ENCODE data around the gene LRG1.
A peak's percentile ranks its signal among the peaks of the same experiment; 100 is the strongest.

Gene LRG1

GRCh38 chr19:4580021-4580901 is 40.4 kb upstream of the LRG1 start:
- H3K4me1 ChIP-seq (ENCODE audit: control insufficient read depth, insufficient read depth, low read depth, low read length): peaks cover 36% of the 10 kb centered on the region
- H2BK12ac ChIP-seq (ENCODE audit: low read length in 2 of 2): no peak overlapping the region
- H2AFZ ChIP-seq (ENCODE audit: low read depth, low read length): no peak overlapping the region
- no peak overlapping the region for H2BK5ac ChIP-seq (ENCODE audit: low read depth, low read length, poor library complexity, severe bottlenecking)
- no peak overlapping the region for H2AK5ac ChIP-seq (ENCODE audit: low read length, severe bottlenecking)
- H2BK120ac ChIP-seq (ENCODE audit: low read depth, low read length): no peak overlapping the region
- H3K27ac ChIP-seq (ENCODE audit: low read length, poor library complexity, severe bottlenecking): no peak overlapping the region
- H3K79me1 ChIP-seq (replicated peaks; ENCODE audit: low read length, poor library complexity, severe bottlenecking): no peaks in the 10 kb centered on the region
- no peak overlapping the region for H3K9ac ChIP-seq (ENCODE audit: low read length)
- DNase-seq: no peak
- no peak overlapping the region for H3K4ac ChIP-seq (ENCODE audit: low read depth in 1 of 2, low read length in 2 of 2)
- no peaks in the 10 kb centered on the region for H3K9me3 ChIP-seq (ENCODE audit: control insufficient read depth, low read length)
- peak overlapping the region; percentile 23 for H4K91ac ChIP-seq (ENCODE audit: low read length)
- no peak overlapping the region for H3K14ac ChIP-seq (ENCODE audit: low read length in 2 of 2)
- peaks cover 36 to 65% of the 10 kb centered on the region in 2 experiments for H3K27me3 ChIP-seq (ENCODE audit: control insufficient read depth in 1 of 2, insufficient read depth in 1 of 2, low read length in 2 of 2)
- peak overlapping the region in 1 of 2 experiments; percentile 46 for H3K4me3 ChIP-seq (ENCODE audit: insufficient read depth in 1 of 2, low read depth in 1 of 2, low read length in 2 of 2)
- no peak overlapping the region for H4K8ac ChIP-seq (ENCODE audit: low read length)
- no peaks in the 10 kb centered on the region for H3K36me3 ChIP-seq (ENCODE audit: control insufficient read depth in 1 of 2, insufficient read depth in 2 of 2, low read depth in 1 of 2, low read length in 2 of 2)
- H3K4me2 ChIP-seq (ENCODE audit: low read length, poor library complexity, severe bottlenecking): peak overlapping the region; percentile 70
- WGBS: 9% methylated on average over 37 of the region's 50 CpGs
- peak overlapping the region in 1 of 2 experiments; percentile 66 for H3K23ac ChIP-seq (ENCODE audit: low read length in 2 of 2)
- H3K18ac ChIP-seq (ENCODE audit: low read depth in 1 of 2, low read length in 2 of 2): peak overlapping the region in 1 of 2 experiments; percentile 44
- no peak overlapping the region for H2BK15ac ChIP-seq (ENCODE audit: low read depth, poor library complexity, severe bottlenecking)

DNA sequence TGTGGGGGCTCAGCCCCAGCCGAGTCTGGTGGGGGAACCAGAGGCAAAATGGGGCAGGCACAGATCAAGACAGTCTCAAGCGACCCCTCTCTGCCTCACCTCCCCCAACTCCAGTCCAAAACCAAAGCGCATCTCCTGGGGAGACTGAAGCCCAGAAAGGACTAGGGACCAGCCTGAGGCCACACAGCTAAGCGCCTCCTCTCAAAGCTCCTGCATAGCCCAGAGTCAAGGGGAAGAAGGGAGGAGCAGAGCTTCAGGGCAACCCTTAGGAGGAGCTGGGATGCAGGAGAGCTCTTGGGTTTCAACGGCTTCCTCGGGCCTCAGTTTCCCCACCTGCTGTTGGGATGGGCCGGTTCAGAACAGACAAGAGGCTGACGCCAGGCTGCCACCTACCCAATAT is 39.6 kb upstream of the LRG1 start:
- no peak overlapping the region for H3K18ac ChIP-seq (ENCODE audit: low read depth in 1 of 2, low read length in 2 of 2)
- H2AK5ac ChIP-seq (ENCODE audit: low read length, severe bottlenecking): no peak overlapping the region
- peaks cover 30 to 63% of the 10 kb centered on the region in 2 experiments for H3K27me3 ChIP-seq (ENCODE audit: control insufficient read depth in 1 of 2, insufficient read depth in 1 of 2, low read length in 2 of 2)
- H4K8ac ChIP-seq (ENCODE audit: low read length): no peak overlapping the region
- H3K4me3 ChIP-seq (ENCODE audit: insufficient read depth in 1 of 2, low read depth in 1 of 2, low read length in 2 of 2): no peak overlapping the region
- H3K14ac ChIP-seq (ENCODE audit: low read length in 2 of 2): no peak overlapping the region
- H3K36me3 ChIP-seq (ENCODE audit: control insufficient read depth in 1 of 2, insufficient read depth in 2 of 2, low read depth in 1 of 2, low read length in 2 of 2): no peaks in the 10 kb centered on the region
- no peak overlapping the region for H3K4me2 ChIP-seq (ENCODE audit: low read length, poor library complexity, severe bottlenecking)
- no peak overlapping the region for H4K91ac ChIP-seq (ENCODE audit: low read length)
- H3K9me3 ChIP-seq (ENCODE audit: control insufficient read depth, low read length): no peaks in the 10 kb centered on the region
- H2AFZ ChIP-seq (ENCODE audit: low read depth, low read length): no peak overlapping the region
- H2BK5ac ChIP-seq (ENCODE audit: low read depth, low read length, poor library complexity, severe bottlenecking): no peak overlapping the region
- peaks cover 37% of the 10 kb centered on the region for H3K4me1 ChIP-seq (ENCODE audit: control insufficient read depth, insufficient read depth, low read depth, low read length)
- DNase-seq: no peak
- no peak overlapping the region for H2BK15ac ChIP-seq (ENCODE audit: low read depth, poor library complexity, severe bottlenecking)
- no peak overlapping the region for H3K23ac ChIP-seq (ENCODE audit: low read length in 2 of 2)
- no peak overlapping the region for H2BK120ac ChIP-seq (ENCODE audit: low read depth, low read length)
- H3K27ac ChIP-seq (ENCODE audit: low read length, poor library complexity, severe bottlenecking): no peak overlapping the region
- H2BK12ac ChIP-seq (ENCODE audit: low read length in 2 of 2): no peak overlapping the region
- no peak overlapping the region for H3K4ac ChIP-seq (ENCODE audit: low read depth in 1 of 2, low read length in 2 of 2)
- WGBS: 78% methylated on average over 8 of the region's 8 CpGs
- no peak overlapping the region for H3K9ac ChIP-seq (ENCODE audit: low read length)
- no peaks in the 10 kb centered on the region for H3K79me1 ChIP-seq (replicated peaks; ENCODE audit: low read length, poor library complexity, severe bottlenecking)

DNA sequence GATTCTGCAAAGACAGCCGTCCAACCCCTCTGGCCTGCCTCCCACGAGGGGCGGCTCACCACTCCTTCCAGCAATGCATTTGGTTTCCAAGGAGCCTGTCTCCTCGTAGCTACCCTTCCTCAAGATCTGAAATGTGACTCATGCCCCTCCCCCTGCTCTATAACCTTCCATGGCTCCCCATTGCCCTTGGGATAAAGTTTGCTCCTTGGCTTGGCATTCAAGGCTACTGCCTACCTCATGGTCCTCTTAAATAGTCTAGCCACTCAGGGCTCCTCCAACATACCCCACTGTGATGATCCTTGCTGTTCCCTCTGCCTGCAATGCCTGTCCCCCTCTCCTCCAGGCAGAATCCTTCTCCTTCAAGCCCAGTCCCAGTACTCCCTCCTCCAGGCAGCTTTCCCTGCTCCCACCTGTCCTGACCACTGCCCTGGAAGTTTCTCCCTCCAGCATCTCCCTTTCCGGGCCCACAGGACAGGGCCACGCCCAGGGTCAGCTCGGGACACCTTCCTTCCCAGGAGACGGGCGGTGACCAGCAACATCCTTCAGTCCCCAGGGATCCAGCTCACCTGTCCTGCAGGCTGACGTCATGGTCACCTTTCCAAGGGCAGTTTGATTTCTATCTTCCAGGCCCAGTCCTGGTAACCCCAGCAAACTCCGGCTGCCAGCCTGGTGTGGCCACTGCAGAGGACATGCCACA is 38.9 kb upstream of the LRG1 start:
- Histone ChIP-seq H2AFZ (ENCODE audit: low read depth, low read length) (no peak overlapping the region), H2BK120ac (ENCODE audit: low read depth, low read length) (no peak overlapping the region), H2BK15ac (ENCODE audit: low read depth, poor library complexity, severe bottlenecking) (no peak overlapping the region), H4K91ac (ENCODE audit: low read length) (peak overlapping the region; percentile 22), H3K18ac (ENCODE audit: low read depth in 1 of 2, low read length in 2 of 2) (no peak overlapping the region), H3K14ac (ENCODE audit: low read length in 2 of 2) (no peak overlapping the region), H3K79me1 (replicated peaks; ENCODE audit: low read length, poor library complexity, severe bottlenecking) (no peaks in the 10 kb centered on the region), H3K4me2 (ENCODE audit: low read length, poor library complexity, severe bottlenecking) (no peak overlapping the region), H3K9me3 (ENCODE audit: control insufficient read depth, low read length) (no peaks in the 10 kb centered on the region), H3K36me3 (ENCODE audit: control insufficient read depth in 1 of 2, insufficient read depth in 2 of 2, low read depth in 1 of 2, low read length in 2 of 2) (no peaks in the 10 kb centered on the region), H3K27ac (ENCODE audit: low read length, poor library complexity, severe bottlenecking) (no peak overlapping the region), H2BK5ac (ENCODE audit: low read depth, low read length, poor library complexity, severe bottlenecking) (no peak overlapping the region), H3K4ac (ENCODE audit: low read depth in 1 of 2, low read length in 2 of 2) (no peak overlapping the region), H3K9ac (ENCODE audit: low read length) (no peak overlapping the region), H4K8ac (ENCODE audit: low read length) (no peak overlapping the region), H2AK5ac (ENCODE audit: low read length, severe bottlenecking) (no peak overlapping the region), H3K4me1 (ENCODE audit: control insufficient read depth, insufficient read depth, low read depth, low read length) (peaks cover 32% of the 10 kb centered on the region), H3K27me3 (ENCODE audit: control insufficient read depth in 1 of 2, insufficient read depth in 1 of 2, low read length in 2 of 2) (peaks cover 28 to 62% of the 10 kb centered on the region in 2 experiments), H3K4me3 (ENCODE audit: insufficient read depth in 1 of 2, low read depth in 1 of 2, low read length in 2 of 2) (no peak overlapping the region), H2BK12ac (ENCODE audit: low read length in 2 of 2) (peak overlapping the region in 1 of 2 experiments; percentile 37), H3K23ac (ENCODE audit: low read length in 2 of 2) (no peak overlapping the region)
- WGBS: 79% methylated on average over 11 of the region's 11 CpGs
- DNase-seq: no peak

Measured in mesenchymal stem cell (in vitro differentiated cells and primary cell).